ENCODE measurements around the gene PYROXD2. TPM values are rescaled to one million over a fixed set of nuclear protein-coding genes. Genes with fewer than 3 reads are reported as not detected.

The PYROXD2 gene
- total RNA-seq, 1 donor from 2014 or later, result 13.0 TPM

Small RNAs within 50 kb of the gene (microRNA-seq; reads per million reads assigned to microRNA genes)
- gene MIR1287 (ENCODE audit: borderline microRNAs expressed) (22.5 reads per million, percentile 47 among the genes with 10 or more reads in this experiment), gene MIR4685 (ENCODE audit: borderline microRNAs expressed) (0.99 reads per million)

Other genes starting within 250 kb of the PYROXD2 start
- gene LOXL4, start 147.0 kb downstream of the PYROXD2 start, total RNA-seq, result 6.2 TPM
- gene HPS1, start 31.8 kb upstream of the PYROXD2 start, total RNA-seq, result 77.7 TPM